GOT3 (cell line): Measurements from ENCODE around the gene ZBED1.
"Not testable (repeated sequence)": the region's sequence is repeated elsewhere in the genome, so short reads cannot be mapped to it uniquely, and the experiment has no call there.

ENCODE experiments used
- DNase-seq: peaks from one replicate; lab custom pipeline; 2025; ENCODE audit warnings: mixed read lengths; lab: John Stamatoyannopoulos, UW

Gene ZBED1

GRCh38 chrX:2497961-2498780 is 2.6 kb downstream of the ZBED1 start:
- DNase-seq, result no peak

- DNase-seq, result no peak
Measured at GRCh38 chrX:2495595-2495994, 5.2 kb downstream of the ZBED1 start.

DNA sequence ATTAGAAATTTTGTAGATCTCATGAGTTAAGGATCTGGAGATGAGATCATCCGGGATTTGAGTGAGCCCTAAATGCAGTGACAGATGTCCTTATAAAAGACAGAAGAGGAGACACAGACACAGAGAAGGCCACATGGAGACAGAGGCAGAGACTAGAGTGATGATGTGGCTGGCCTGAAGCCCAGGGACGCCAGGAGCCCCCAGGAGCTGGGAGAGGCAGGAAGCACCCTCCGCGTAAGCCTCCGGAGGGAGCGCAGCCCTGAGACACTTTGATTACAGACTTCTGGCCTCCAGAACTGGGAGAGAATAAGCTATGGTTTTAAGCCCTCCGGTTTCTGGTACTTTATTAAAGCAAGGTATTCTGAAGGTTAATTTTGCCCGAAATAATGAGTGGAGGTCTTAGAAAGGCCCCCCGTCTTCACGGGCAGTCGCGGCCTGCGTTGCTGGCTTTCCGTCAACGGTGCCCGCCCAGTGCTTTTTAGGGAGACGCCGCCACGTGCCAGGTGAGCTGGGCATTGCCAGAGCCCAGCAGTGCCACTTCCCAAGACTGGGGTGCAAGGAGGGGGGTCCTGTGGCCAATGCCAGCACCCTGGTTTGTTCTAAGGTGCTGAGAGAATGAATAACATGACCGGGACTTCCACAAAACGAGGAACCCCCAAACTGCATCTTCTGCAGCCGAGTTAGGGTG is 8.1 kb downstream of the ZBED1 start:
- no peak for DNase-seq

DNA sequence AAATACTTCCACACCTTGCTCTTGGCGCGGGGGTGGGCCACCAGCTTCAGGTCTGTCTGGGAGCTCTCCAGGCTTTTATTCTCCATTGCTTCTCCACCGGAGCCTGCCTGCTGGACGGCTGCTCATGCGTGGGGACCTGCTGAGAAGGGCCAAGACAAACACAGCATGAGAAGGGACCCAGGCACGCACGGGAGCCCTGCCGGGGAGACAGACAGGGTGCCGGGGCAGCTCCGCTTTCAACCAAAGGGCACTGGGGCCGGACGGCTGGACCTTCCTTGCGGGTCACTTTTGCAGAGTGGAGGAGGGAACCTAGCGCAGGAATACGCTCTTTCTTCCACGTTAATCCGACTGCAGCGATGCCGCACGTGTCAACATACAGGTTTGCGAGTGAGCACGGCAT is 10.1 kb downstream of the ZBED1 start:
- DNase-seq, result no peak

GRCh38 chrX:2489446-2490445 is 11.0 kb downstream of the ZBED1 start:
- no peak for DNase-seq

DNA sequence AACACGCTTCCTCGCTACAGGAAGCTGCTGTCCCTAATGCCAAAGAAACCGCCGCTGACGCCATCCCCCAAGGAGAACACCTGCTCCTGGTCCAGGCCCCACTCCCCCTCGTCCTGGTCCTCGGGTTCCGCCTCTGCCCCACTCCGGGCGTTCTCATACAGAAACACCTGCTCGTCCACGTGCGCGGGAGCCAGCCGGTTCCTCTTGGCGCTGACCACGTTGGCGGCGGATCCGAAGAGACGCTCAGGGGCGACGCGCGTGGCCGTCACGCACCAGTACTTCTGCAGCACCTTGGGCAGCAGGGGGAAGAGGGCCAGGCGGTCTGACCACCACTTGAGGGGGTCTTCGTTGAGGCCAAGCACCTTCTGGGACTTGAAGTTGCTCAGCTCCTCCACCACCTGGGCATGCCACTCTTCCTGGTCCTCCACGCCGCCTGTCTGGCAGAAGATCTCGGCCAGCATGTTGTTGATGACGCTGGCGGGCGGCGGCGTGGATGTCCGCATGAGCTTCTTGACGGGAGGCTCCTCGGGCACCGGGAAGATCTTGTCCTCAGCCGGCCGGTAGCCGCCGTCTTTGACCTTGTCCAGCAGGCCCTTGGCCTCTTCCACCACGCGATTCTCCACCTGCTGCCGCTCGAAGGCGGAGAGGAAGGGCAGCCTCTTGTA is 12.0 kb downstream of the ZBED1 start:
- DNase-seq, result no peak

DNA sequence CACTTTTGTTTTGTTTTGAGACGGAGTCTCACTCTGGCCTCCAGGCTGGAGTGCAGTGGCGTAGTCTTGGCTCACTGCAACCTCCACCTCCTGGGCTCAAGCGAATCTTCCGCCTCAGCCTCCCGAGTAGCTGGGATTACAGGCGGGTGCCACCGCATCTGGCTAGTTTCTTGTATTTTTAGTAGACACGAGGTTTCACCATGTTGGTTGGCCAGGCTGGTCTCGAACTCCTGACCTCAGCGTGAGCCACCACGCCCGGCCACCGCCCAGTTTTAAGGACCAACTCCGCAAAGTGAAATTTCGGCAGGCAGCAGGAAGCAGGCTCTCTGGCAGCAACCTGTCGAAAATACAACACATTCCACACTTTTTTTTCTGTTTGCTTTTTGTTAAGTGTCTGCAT is 13.4 kb downstream of the ZBED1 start:
- no peak for DNase-seq

GRCh38 chrX:2486476-2487133 is 14.2 kb downstream of the ZBED1 start:
- no peak for DNase-seq

DNA sequence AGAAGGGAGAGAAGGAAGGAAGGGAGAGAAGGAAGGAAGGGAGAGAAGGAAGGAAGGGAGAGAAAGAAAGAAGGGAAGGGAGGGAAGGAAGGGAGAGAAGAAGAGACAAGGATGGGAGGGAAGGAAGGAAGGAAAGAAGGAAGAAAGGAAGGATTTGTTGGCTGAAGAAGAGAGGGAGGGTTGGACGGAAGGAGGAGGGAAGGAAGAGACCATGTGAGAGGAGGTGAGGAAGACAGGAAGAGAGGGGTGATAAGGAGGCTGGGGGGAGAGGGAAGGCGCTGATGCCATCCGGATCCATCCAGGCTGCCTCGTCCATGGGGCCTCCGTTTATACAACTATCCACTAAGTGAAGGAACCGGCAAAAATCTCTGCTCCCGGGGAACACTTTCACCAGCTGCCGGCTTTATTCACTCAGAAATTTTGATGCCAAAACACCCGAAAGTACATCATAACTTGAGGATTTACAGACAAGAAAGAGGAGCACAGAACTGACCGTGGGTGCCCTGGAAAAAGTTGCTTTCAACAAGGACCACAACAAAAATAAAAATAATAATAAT is 14.9 kb downstream of the ZBED1 start:
- no peak for DNase-seq

DNA sequence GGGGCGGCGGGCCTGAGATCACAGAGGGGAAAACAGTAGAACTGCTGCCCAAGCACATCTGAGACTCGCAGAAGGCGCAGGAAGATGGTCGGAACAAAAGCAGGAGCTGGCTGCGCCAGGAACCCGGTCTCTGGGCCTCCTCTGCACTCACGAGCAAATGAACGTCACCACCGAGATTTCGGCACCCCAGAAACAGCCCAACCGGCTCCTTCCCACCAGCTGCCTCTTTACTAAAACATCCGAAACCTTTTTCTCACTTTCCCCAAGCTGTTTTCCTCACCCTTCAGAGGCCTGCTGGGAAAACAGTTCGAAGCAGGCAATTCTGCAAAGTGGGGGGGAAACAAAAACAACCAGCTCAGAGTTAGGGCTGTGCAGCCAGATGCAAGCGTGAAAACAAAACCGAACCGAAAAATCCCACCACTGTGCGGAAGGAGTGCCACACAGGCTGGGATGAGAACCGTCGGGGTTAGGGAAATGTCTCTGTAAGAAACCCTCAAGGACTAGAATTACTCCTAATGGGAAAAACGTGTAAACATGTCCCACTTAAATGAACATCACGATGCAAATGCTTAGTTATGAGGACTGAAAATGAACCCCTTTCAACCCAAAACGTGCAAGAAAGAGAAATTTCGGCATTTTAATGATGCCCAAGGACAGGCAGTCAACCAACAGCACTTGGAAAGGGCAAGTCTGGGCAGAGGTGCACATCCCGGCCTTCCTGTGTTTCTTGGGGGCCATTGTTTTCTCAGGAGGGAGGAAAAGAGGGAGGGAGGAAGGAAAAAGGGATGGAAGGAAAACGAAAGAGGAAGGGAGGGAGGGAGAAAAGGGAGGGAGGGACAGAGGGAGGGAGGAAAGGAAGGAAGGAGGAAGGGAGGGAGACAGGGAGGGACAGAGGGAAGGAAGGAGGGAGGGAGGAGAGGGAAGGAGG is 15.8 kb downstream of the ZBED1 start:
- no peak for DNase-seq

DNA sequence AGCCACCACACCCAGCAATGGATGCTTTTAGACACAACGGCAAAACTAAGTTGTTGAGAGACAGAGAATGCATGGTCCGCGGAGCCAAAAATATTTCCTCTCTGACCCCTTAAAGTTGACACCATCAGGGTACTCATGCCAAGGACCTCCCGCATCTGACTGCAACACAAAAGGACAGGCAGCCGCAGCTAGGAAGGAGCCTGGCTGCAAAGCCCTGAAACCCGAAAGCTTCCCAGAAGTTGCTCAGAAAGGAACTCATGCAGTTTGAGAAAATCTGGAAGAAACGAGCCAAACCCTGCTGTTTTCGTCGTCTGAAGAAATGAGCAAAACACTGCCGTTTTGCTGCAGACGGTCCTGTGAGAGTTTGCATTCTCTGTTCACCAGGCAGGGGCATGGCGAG is 16.5 kb downstream of the ZBED1 start:
- no peak for DNase-seq

DNA sequence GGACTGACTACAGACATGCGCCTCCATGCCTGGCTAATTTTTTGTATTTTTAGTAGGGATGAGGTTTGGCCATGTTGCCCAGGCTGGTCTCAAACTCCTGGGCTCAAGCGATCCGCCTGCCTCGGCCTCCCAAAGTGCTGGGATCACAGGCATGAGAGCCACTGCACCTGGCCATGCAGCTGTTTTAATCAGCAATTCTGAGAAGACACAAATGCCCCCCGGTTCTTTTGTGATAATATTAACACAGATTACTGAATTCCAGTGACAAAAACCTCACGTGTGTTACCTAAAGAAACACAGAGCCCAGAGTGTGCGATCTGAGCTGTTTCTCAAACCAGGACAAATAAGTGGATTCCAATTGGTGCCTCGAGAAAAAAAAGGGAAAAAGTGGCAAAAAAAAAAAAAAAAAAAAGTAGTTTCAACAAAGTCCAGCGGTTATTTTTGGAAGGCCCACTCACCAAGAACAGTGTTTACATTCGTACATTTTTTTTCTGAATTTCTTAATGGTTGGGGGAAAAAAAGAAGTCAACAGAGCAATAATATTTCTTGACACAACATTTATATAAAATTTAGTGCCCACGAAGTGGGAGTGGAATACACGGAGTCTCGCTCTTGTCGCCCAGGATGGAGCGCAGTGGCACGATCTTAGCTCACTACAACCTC is 17.2 kb downstream of the ZBED1 start:
- DNase-seq, result no peak

DNA sequence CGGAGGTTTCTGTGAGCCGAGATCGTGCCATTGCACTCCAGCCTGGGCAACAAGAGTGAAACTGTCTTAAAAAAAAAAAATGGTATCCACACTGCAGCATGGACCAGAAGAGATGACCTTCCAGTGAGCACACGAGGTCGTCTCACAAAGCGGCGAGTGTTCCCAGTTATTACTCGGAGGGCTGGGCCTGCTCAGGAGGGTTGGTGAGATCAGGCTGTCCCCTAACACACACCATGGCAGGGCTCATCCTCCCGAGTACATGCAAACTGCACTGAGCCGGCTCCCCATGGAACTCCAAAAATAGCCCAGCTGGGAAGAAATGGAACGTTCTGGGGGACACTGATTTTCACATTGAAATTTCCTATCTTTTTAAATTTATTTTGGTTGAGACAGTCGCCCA is 19.2 kb downstream of the ZBED1 start:
- not testable (repeated sequence) for DNase-seq

GRCh38 chrX:2479982-2480381 is 20.8 kb downstream of the ZBED1 start:
- not testable (repeated sequence) for DNase-seq

GRCh38 chrX:2479420-2479780 is 21.4 kb downstream of the ZBED1 start:
- DNase-seq, result no peak

- DNase-seq, result no peak
Measured at GRCh38 chrX:2478546-2479419, 22.0 kb downstream of the ZBED1 start.

DNA sequence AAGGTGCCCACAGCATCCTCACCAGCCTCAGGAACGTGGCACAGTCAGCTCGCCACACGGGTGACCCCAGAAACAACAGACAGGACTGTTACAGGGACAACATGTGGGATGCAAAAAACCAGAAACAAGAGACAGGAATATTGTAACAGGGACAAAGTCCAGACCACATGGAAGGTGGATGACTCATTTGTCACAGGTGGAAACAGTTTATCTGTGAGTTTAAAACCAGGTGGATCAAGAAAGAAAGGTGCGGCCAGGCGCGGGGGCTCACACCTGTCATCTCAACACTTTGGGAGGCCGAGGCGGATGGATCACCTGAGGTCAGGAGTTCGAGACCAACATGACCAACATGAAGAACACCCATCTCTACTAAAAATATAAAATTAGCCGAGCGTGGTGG is 23.5 kb downstream of the ZBED1 start:
- not testable (repeated sequence) for DNase-seq
